ENCODE data around the gene SIM1. TPM values are rescaled to one million over a fixed set of nuclear protein-coding genes. Genes with fewer than 3 reads are reported as not detected.

SIM1 gene
- total RNA-seq, 1 experiment from 2014 or later = not detected

DNA sequence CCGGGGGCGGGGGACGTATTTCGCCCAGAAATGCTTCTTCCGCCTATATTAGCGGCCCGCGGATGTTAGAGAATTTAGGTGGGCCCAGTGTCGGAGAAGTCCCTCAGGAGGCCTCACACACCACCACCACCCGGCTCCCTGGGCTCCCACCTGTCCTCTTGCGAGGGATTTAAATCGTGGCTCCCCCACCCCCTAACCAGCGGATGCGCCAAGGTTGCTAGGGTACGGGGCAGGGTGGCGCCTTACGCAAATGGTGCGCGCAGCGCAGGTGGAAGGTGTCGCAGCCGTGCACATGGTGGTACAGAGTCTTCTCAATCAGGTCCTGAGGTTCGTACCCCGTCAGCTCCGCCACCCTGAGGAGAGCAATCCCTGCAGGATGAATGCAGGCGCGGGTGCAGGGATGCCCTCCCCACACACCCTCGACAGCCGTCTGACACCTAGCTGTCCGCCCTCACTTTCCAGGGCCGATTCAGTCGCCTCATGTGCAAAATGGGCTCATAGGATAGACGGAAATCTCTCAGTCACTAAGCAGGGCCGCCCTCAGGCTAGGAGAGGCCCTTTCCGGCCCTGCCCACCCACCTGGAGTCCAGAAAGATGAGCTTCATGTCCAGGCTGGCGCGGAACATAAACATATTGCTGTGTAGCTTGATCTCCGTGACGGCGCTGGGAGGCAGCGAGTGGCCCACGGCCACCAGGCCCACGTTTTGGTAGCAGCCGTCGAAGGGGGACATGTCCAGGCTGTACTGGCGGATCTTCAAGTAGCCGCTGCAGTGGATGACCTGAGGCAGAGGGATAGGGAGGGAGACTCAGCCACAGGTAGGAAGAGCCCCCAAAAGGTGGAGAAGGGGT lies 16.6 kb downstream of the SIM1 start:
- no TSS peak for BruUV-seq (replicated peaks)
- Histone ChIP-seq H3K4me1 (ENCODE audit: control insufficient read depth, insufficient read depth, low read length) (no peaks in the 10 kb centered on the region), H3K9me3 (ENCODE audit: control insufficient read depth, insufficient read depth, low read depth, low read length) (no peaks in the 10 kb centered on the region), H3K36me3 (ENCODE audit: control insufficient read depth, insufficient read depth, low read length) (no peaks in the 10 kb centered on the region), H3K27me3 (ENCODE audit: control insufficient read depth, insufficient read depth, low read length) (no peaks in the 10 kb centered on the region), H3K27ac (ENCODE audit: low read length) (no peak overlapping the region), H3K4me3 (ENCODE audit: low read depth in 2 of 2, low read length in 2 of 2) (no peak overlapping the region)
- intact Hi-C loops (cut with micrococcal nuclease; ENCODE audit: unreplicated experiment) (no loop called here), in situ Hi-C loops (cut with HindIII; ENCODE audit: low pct_unique_long_range_greater_than_20kb, low sequenced_read_pairs) (no loop called here)
- DNase-seq (ENCODE audit: low read depth, low spot score) (no peak), ATAC-seq (no peak)
- no peak for TF ChIP-seq POLR2AphosphoS5 (IDR thresholded peaks at IDR 0.05; ENCODE audit: low read depth, low read length)
- TF ChIP-seq, protein P1, sequence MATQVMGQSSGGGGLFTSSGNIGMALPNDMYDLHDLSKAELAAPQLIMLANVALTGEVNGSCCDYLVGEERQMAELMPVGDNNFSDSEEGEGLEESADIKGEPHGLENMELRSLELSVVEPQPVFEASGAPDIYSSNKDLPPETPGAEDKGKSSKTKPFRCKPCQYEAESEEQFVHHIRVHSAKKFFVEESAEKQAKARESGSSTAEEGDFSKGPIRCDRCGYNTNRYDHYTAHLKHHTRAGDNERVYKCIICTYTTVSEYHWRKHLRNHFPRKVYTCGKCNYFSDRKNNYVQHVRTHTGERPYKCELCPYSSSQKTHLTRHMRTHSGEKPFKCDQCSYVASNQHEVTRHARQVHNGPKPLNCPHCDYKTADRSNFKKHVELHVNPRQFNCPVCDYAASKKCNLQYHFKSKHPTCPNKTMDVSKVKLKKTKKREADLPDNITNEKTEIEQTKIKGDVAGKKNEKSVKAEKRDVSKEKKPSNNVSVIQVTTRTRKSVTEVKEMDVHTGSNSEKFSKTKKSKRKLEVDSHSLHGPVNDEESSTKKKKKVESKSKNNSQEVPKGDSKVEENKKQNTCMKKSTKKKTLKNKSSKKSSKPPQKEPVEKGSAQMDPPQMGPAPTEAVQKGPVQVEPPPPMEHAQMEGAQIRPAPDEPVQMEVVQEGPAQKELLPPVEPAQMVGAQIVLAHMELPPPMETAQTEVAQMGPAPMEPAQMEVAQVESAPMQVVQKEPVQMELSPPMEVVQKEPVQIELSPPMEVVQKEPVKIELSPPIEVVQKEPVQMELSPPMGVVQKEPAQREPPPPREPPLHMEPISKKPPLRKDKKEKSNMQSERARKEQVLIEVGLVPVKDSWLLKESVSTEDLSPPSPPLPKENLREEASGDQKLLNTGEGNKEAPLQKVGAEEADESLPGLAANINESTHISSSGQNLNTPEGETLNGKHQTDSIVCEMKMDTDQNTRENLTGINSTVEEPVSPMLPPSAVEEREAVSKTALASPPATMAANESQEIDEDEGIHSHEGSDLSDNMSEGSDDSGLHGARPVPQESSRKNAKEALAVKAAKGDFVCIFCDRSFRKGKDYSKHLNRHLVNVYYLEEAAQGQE (IDR thresholded peaks at IDR 0.05; ENCODE audit: insufficient read depth in 1 of 2, low read depth in 2 of 2, low read length in 1 of 2) = no peak
- TF ChIP-seq SIN3A (IDR thresholded peaks at IDR 0.05; ENCODE audit: borderline replicate concordance, insufficient read depth, low read depth, low read length) = no peak
- no peak for TF ChIP-seq TCF7L2 (IDR thresholded peaks at IDR 0.05; ENCODE audit: low read depth, low read length)
- TF ChIP-seq, protein P2, sequence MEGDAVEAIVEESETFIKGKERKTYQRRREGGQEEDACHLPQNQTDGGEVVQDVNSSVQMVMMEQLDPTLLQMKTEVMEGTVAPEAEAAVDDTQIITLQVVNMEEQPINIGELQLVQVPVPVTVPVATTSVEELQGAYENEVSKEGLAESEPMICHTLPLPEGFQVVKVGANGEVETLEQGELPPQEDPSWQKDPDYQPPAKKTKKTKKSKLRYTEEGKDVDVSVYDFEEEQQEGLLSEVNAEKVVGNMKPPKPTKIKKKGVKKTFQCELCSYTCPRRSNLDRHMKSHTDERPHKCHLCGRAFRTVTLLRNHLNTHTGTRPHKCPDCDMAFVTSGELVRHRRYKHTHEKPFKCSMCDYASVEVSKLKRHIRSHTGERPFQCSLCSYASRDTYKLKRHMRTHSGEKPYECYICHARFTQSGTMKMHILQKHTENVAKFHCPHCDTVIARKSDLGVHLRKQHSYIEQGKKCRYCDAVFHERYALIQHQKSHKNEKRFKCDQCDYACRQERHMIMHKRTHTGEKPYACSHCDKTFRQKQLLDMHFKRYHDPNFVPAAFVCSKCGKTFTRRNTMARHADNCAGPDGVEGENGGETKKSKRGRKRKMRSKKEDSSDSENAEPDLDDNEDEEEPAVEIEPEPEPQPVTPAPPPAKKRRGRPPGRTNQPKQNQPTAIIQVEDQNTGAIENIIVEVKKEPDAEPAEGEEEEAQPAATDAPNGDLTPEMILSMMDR (IDR thresholded peaks at IDR 0.05) = no peak
- ChIA-PET CTCF (no interaction called here), POLR2A (no interaction called here)

DNA sequence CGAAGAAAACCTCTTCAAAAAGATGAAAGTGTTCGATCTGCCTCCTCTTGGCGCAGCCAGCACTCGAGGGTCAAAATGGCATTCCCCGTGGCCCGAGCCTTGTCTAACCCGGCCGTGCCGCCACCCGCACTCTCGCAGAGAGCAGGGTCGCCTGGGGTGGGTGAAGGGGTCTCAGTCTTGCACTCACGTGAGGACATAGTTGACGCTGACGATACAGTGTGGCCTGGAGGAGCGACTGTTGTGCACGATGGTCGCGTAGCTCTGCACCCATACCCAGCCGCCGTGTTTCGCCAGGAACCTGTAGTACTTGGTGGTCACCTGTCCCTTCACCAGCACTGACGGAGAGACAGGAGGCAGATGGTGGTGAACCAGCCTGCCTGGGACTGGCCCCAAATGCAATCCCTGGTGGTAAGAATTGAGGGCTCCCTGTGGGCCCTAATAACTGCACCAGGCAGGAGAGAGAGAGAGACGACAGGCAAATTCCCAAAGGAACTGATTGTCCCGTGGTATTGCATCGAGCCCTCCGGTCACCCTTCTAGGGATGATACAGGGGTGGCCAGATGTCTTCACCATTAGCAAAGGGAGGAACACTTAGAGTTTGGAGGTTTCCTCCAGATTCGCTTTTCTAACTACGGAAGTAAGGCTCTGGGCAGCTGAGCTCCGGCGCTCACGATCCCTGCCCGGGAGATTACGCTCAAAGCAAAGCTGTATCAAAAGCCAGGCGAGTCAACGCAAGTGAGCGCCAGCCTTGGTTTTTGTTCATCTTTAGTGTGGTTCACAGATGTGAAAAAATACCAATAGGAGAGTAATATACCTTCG lies 17.4 kb downstream of the SIM1 start:
- DNase-seq (ENCODE audit: low read depth, low spot score) = no peak
- intact Hi-C loops (cut with micrococcal nuclease; ENCODE audit: unreplicated experiment) (no loop called here), in situ Hi-C loops (cut with HindIII; ENCODE audit: low pct_unique_long_range_greater_than_20kb, low sequenced_read_pairs) (no loop called here)
- no peaks in the 10 kb centered on the region for H3K27me3 ChIP-seq (ENCODE audit: control insufficient read depth, insufficient read depth, low read length)
- BruUV-seq (replicated peaks) = no TSS peak
- POLR2A ChIA-PET = no interaction called here
- no peak overlapping the region for H3K4me3 ChIP-seq (ENCODE audit: low read depth in 2 of 2, low read length in 2 of 2)
- no peak overlapping the region for H3K27ac ChIP-seq (ENCODE audit: low read length)
- H3K36me3 ChIP-seq (ENCODE audit: control insufficient read depth, insufficient read depth, low read length) = no peaks in the 10 kb centered on the region
- H3K9me3 ChIP-seq (ENCODE audit: control insufficient read depth, insufficient read depth, low read depth, low read length) = no peaks in the 10 kb centered on the region
- no peak for TF ChIP-seq SIN3A (IDR thresholded peaks at IDR 0.05; ENCODE audit: borderline replicate concordance, insufficient read depth, low read depth, low read length)
- TF ChIP-seq TCF7L2 (IDR thresholded peaks at IDR 0.05; ENCODE audit: low read depth, low read length) = no peak
- TF ChIP-seq, protein P2 (IDR thresholded peaks at IDR 0.05) = no peak
- TF ChIP-seq POLR2AphosphoS5 (IDR thresholded peaks at IDR 0.05; ENCODE audit: low read depth, low read length) = no peak
- TF ChIP-seq, protein P1 (IDR thresholded peaks at IDR 0.05; ENCODE audit: insufficient read depth in 1 of 2, low read depth in 2 of 2, low read length in 1 of 2) = no peak
- no peak for ATAC-seq
- H3K4me1 ChIP-seq (ENCODE audit: control insufficient read depth, insufficient read depth, low read length) = no peaks in the 10 kb centered on the region
- CTCF ChIA-PET = no interaction called here

All from Panc1 (cell line).